OCI-LY3 (cell line): ENCODE measurements around the gene CNTNAP2.

Experiments
- EZH2phosphoT487 ChIP-seq: fragments of 200-600 bp; shearing (Covaris generic); IDR thresholded peaks from 2 replicates; pipeline ENCODE4 v1.6.1; 2018; ENCODE audit warnings: antibody characterized with exemption, mixed run types, low read depth
- TF ChIP-seq, protein P1 (sequence below): fragments of 200-600, 300-600 bp; sonication (generic); IDR thresholded peaks from 2 replicates; pipeline ENCODE4 v1.5.1; 2014; ENCODE audit warnings: antibody characterized with exemption, low read length, low read depth

DNA sequence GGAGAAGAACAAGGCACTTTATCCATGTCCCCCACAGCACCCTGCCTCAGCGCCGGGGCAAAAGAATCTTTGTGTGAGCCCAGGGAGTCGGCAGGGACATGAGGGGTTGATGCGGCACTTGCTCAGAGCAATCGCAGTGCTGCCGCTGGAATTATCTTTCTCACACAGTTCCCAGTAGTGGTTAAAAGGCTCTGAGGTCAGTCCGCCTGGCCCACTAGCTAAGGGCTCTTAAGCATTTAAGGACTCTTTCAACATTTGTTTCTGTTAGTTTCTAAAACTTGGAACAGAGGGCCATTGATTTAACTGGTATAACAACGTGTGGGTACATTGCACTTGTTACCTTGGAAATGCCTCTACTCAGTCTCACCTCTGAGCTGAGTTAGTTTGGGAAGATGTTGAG is 2266.0 kb downstream of the CNTNAP2 start:
- TF ChIP-seq, protein P1, sequence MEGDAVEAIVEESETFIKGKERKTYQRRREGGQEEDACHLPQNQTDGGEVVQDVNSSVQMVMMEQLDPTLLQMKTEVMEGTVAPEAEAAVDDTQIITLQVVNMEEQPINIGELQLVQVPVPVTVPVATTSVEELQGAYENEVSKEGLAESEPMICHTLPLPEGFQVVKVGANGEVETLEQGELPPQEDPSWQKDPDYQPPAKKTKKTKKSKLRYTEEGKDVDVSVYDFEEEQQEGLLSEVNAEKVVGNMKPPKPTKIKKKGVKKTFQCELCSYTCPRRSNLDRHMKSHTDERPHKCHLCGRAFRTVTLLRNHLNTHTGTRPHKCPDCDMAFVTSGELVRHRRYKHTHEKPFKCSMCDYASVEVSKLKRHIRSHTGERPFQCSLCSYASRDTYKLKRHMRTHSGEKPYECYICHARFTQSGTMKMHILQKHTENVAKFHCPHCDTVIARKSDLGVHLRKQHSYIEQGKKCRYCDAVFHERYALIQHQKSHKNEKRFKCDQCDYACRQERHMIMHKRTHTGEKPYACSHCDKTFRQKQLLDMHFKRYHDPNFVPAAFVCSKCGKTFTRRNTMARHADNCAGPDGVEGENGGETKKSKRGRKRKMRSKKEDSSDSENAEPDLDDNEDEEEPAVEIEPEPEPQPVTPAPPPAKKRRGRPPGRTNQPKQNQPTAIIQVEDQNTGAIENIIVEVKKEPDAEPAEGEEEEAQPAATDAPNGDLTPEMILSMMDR, result no peak
- no peak for TF ChIP-seq EZH2phosphoT487
